DOHH2 (cell line): Measurements from ENCODE around the gene SLC6A12.

Experiments
- H3F3A ChIP-seq: fragments of 200-600 bp; sonication (generic), shearing (Covaris generic); 2 replicates; pipeline ENCODE4 v1.6.0; 2016; ENCODE audit warnings: antibody characterized with exemption, mild to moderate bottlenecking; ENCODE audit not compliant: control insufficient read depth, insufficient read depth
- H3K27ac ChIP-seq: fragments of 200-600 bp; sonication (generic); 2 replicates; pipeline ENCODE4 v1.5.1; 2014; ENCODE audit warnings: low read depth, mild to moderate bottlenecking, low read length, moderate library complexity
- H3K27me3 ChIP-seq: fragments of 200-600 bp; sonication (generic); 2 replicates; pipeline ENCODE4 v1.6.1; 2014; ENCODE audit warnings: mild to moderate bottlenecking, low read length, mixed read lengths; ENCODE audit not compliant: control insufficient read depth
- H3K36me3 ChIP-seq: fragments of 200-600 bp; sonication (generic); 2 replicates; pipeline ENCODE4 v1.6.1; 2014; ENCODE audit warnings: mild to moderate bottlenecking, low read length, moderate library complexity, mixed read lengths; ENCODE audit not compliant: control insufficient read depth
- H3K4me1 ChIP-seq: fragments of 200-600 bp; sonication (generic); 2 replicates; pipeline ENCODE4 v1.6.1; 2014; ENCODE audit warnings: mild to moderate bottlenecking, low read length, mixed read lengths; ENCODE audit not compliant: control insufficient read depth
- H3K4me2 ChIP-seq: fragments of 200-600 bp; sonication (generic); 2 replicates; pipeline ENCODE4 v1.6.0; 2014; ENCODE audit warnings: mild to moderate bottlenecking, low read length, moderate library complexity
- H3K4me3 ChIP-seq: fragments of 200-600 bp; sonication (generic); 2 replicates; pipeline ENCODE4 v1.5.1; 2014; ENCODE audit warnings: mild to moderate bottlenecking, low read length, mixed read lengths
- H3K79me2 ChIP-seq: fragments of 200-600 bp; sonication (generic); 2 replicates; pipeline ENCODE4 v1.6.1; 2014; ENCODE audit warnings: mild to moderate bottlenecking, low read length, mixed read lengths; ENCODE audit not compliant: control insufficient read depth
- H3K9me2 ChIP-seq: fragments of 200-600 bp; sonication (generic); replicated peaks from 2 replicates; pipeline ENCODE4 v1.6.1; 2014; ENCODE audit warnings: mild to moderate bottlenecking, low read length, mixed read lengths; ENCODE audit not compliant: control insufficient read depth
- H3K9me3 ChIP-seq: fragments of 200-600 bp; sonication (generic); 2 replicates; pipeline ENCODE4 v1.6.1; 2014; ENCODE audit warnings: antibody characterized with exemption, low read length, mixed read lengths; ENCODE audit not compliant: control insufficient read depth, insufficient read depth
- H4K20me1 ChIP-seq: fragments of 200-600 bp; sonication (generic); 2 replicates; pipeline ENCODE4 v1.6.0; 2014; ENCODE audit warnings: low read depth, mild to moderate bottlenecking, antibody characterized with exemption, low read length, moderate library complexity; ENCODE audit not compliant: control insufficient read depth, insufficient read depth
- CTCF ChIP-seq: fragments of 200-600 bp; sonication (generic); IDR thresholded peaks from one replicate; pipeline ENCODE4 v1.5.1; 2014; ENCODE audit warnings: antibody characterized with exemption, mild to moderate bottlenecking, low read depth, low read length; ENCODE audit not compliant: poor library complexity, severe bottlenecking
- EZH2phosphoT487 ChIP-seq: fragments of 200-600 bp; sonication (generic); IDR thresholded peaks from 2 replicates; pipeline ENCODE4 v1.6.1; 2017; ENCODE audit warnings: borderline replicate concordance, mild to moderate bottlenecking, antibody characterized with exemption, low read length, moderate library complexity, mixed read lengths

SLC6A12 gene

GRCh38 chr12:175250-175649, 38.7 kb downstream of the SLC6A12 start:
- no peaks in the 10 kb centered on the region for H3K27me3 ChIP-seq
- no peaks in the 10 kb centered on the region for H3K36me3 ChIP-seq
- TF ChIP-seq EZH2phosphoT487 = no peak
- no peak for TF ChIP-seq CTCF
- no peaks in the 10 kb centered on the region for H3K4me1 ChIP-seq
- H3K4me3 ChIP-seq = no peak overlapping the region
- H4K20me1 ChIP-seq = no peaks in the 10 kb centered on the region
- no peaks in the 10 kb centered on the region for H3K79me2 ChIP-seq
- no peaks in the 10 kb centered on the region for H3K9me3 ChIP-seq
- H3K4me2 ChIP-seq = no peak overlapping the region
- H3K27ac ChIP-seq = no peak overlapping the region
- H3F3A ChIP-seq = no peaks in the 10 kb centered on the region
- no peaks in the 10 kb centered on the region for H3K9me2 ChIP-seq

- H3K36me3 ChIP-seq = no peaks in the 10 kb centered on the region
- H4K20me1 ChIP-seq = no peaks in the 10 kb centered on the region
- H3K27ac ChIP-seq = no peak overlapping the region
- no peaks in the 10 kb centered on the region for H3K9me2 ChIP-seq
- no peak overlapping the region for H3K4me2 ChIP-seq
- no peaks in the 10 kb centered on the region for H3K4me1 ChIP-seq
- TF ChIP-seq CTCF = no peak
- no peak for TF ChIP-seq EZH2phosphoT487
- no peaks in the 10 kb centered on the region for H3F3A ChIP-seq
- H3K27me3 ChIP-seq = no peaks in the 10 kb centered on the region
- H3K79me2 ChIP-seq = no peaks in the 10 kb centered on the region
- no peaks in the 10 kb centered on the region for H3K9me3 ChIP-seq
- H3K4me3 ChIP-seq = no peak overlapping the region
These were observed 39.4 kb downstream of the SLC6A12 start for GRCh38 chr12:174596-174995.

GRCh38 chr12:174124-174523, 39.8 kb downstream of the SLC6A12 start:
- TF ChIP-seq CTCF = no peak
- TF ChIP-seq EZH2phosphoT487 = no peak

GRCh38 chr12:172732-173161, 41.2 kb downstream of the SLC6A12 start:
- no peaks in the 10 kb centered on the region for H3K79me2 ChIP-seq
- no peak overlapping the region for H3K4me2 ChIP-seq
- H3K4me3 ChIP-seq = no peak overlapping the region
- TF ChIP-seq CTCF = no peak
- no peak for TF ChIP-seq EZH2phosphoT487
- H3K27me3 ChIP-seq = no peaks in the 10 kb centered on the region
- no peaks in the 10 kb centered on the region for H3K4me1 ChIP-seq
- no peak overlapping the region for H3K27ac ChIP-seq
- H3K9me3 ChIP-seq = no peaks in the 10 kb centered on the region
- no peaks in the 10 kb centered on the region for H3K36me3 ChIP-seq
- no peaks in the 10 kb centered on the region for H3F3A ChIP-seq
- H4K20me1 ChIP-seq = no peaks in the 10 kb centered on the region
- no peaks in the 10 kb centered on the region for H3K9me2 ChIP-seq

More at GRCh38 chr12:174124-174523, 39.8 kb downstream of the SLC6A12 start:
- no peaks in the 10 kb centered on the region for H3K9me2 ChIP-seq
- no peaks in the 10 kb centered on the region for H4K20me1 ChIP-seq
- no peaks in the 10 kb centered on the region for H3K36me3 ChIP-seq
- no peak overlapping the region for H3K27ac ChIP-seq
- H3F3A ChIP-seq = no peaks in the 10 kb centered on the region
- H3K9me3 ChIP-seq = no peaks in the 10 kb centered on the region
- H3K4me2 ChIP-seq = no peak overlapping the region
- H3K4me3 ChIP-seq = no peak overlapping the region
- H3K27me3 ChIP-seq = no peaks in the 10 kb centered on the region
- H3K4me1 ChIP-seq = no peaks in the 10 kb centered on the region
- H3K79me2 ChIP-seq = no peaks in the 10 kb centered on the region
